ENCODE data around the gene PHOX2A.
"Not testable (repeated sequence)": the region's sequence is repeated elsewhere in the genome, so short reads cannot be mapped to it uniquely, and the experiment has no call there.

Gene PHOX2A

GRCh38 chr11:72244060-72244360, at the start of gene PHOX2A:
TSS of gene PHOX2A (minus strand) at chr11:72244176. CDS start at chr11:72244004, 172 bp downstream.
- no peak for DNase-seq

DNA sequence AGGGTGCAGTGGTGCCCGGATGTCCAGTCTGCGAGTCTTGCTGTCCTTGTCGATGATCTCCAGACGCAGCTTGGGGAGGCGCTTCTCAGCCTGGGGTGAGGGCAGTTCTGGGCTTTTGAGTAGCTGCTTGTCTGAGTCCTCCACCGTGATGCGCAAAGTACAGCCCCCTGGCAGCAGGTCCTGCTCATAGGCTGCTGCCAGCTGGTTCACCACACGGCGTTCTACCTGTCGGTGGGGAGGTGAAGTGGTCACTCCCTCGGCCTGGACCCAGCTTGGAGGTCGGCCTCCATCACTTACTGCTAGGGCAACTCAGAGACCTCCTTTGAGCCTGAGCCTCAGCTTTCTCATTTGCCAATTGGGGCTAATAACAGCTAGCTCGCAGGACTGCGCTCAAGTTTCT, 49.4 kb upstream of the PHOX2A start:
- no peak for DNase-seq

GRCh38 chr11:72292106-72292785, 48.3 kb upstream of the PHOX2A start:
- no peak for DNase-seq

DNA sequence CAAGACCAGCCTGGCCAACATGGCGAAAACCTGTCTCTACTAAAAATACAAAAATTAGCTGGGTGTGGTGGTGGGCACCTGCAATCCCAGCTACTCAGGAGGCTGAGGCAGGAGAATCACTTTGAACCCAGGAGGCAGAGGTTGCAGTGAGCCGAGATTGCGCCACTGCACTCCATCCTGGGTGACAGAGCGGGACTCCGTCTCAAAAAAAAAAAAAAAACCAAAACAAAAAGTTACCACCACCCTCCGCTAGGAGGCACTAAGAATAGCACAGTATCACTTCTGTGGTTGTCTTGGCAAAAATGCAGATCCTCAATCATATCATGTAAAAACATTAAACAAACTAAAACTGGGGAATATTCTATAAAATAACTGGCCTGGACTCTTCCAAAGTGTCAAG, 46.8 kb upstream of the PHOX2A start:
- DNase-seq, result peak; percentile 90

- no peak for DNase-seq
Observed at GRCh38 chr11:72287293-72287692, 43.3 kb upstream of the PHOX2A start.

GRCh38 chr11:72283947-72284346, 40.0 kb upstream of the PHOX2A start:
- no peak for DNase-seq

DNA sequence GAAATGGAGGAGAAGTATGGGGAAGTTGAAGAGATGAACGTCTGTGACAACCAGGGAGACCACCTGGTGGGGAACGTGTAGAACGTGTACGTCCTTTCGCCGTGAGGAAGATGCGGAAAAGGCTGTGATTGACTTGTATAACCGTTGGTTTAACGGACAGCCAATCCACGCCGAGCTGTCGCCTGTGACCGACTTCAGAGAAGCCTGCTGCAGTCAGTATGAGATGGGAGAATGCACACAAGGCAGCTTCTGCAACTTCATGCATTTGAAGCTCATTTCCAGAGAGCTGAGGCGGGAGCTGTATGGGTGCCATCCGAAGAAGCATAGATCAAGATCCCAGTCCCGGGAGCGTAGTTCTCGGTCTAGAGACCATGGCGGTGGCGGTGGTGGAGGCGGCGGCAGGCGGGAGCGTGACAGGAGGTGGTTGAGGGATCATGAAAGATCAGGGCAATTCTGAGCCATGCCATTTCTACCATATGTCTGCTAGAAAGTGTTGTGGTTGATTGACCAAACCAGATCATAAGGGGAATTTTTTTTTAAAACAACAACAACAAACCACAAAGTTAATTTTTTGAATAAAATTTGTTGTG, 36.8 kb upstream of the PHOX2A start:
- no peak for DNase-seq

GRCh38 chr11:72280037-72280436, 36.1 kb upstream of the PHOX2A start:
- no peak for DNase-seq

GRCh38 chr11:72278905-72279304, 34.9 kb upstream of the PHOX2A start:
- no peak for DNase-seq

- no peak for DNase-seq
Observed at GRCh38 chr11:72274435-72274834, 30.5 kb upstream of the PHOX2A start.

GRCh38 chr11:72271980-72272379, 28.0 kb upstream of the PHOX2A start:
- no peak for DNase-seq

DNA sequence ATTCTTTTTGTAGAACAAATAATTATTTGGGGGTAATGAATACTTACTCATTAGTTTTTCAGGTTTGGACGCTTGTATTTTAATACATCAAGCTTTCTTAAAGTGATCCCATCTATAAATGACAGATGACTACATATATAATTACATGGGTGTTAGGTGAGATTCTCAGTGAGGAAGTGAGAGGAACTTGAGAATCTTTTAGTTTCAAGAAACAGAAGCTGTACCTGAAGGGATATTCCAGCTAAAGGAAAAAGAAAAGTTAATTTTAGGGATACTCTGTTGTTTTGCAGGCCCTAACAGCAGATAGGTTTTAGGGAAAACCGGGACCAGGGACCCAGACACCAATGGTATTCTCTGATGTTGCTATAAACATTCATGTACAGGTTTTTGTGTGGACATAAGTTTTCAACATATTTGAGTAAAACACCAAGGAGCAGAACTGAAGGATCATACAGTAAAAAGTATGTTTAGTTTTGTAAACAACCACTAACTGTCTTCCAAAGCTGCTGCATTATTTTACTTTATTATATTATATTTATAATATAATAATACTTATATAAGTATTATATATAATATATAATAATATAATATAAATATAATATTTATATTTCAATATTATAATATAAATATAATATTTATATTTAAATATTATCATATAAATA, 24.1 kb upstream of the PHOX2A start:
- DNase-seq, result no peak

- DNase-seq, result not testable (repeated sequence)
Observed at GRCh38 chr11:72266960-72267359, 23.0 kb upstream of the PHOX2A start.

DNA sequence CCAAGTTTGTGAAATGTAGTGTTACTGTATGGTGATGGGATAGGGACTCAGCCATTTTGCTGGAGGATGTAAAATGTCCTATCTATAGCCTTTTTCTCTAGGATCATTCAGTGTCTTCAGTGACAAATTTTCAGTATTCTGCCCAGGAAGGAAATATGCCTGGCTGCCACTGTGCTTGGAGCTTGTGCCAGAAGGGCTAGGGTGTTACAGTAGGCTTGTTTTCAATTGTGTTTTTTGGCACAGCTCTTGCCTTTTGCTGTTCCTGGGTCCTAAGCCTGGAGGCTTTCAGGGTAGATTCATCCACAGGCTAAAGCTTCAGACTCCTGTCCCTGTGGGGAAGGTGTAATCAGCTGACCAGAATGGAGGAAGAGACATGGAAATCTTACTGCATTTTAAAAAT, 22.0 kb upstream of the PHOX2A start:
- DNase-seq, result no peak

- peak; percentile 92 for DNase-seq
Observed at GRCh38 chr11:72263361-72263760, 19.4 kb upstream of the PHOX2A start.

GRCh38 chr11:72260574-72260973, 16.6 kb upstream of the PHOX2A start:
- DNase-seq, result no peak

DNA sequence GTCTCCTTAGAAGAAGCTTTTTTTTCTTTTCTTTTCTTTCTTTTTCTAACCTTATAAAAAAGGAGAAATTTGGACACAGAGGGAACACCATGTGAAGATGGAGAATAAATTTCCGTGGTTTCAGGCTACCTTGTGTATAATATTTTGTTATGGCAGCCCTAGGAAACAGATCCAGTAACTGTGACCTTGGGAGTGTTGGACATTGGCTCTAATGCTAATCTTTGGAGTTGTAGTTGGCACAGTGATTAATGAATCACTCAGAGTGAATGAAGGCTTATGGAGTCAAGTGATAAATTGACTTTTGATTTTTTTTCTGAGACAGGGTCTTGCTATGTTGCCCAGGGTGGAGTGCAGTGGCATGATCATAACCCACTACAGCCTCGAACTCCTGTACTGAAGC, 15.5 kb upstream of the PHOX2A start:
- no peak for DNase-seq

DNA sequence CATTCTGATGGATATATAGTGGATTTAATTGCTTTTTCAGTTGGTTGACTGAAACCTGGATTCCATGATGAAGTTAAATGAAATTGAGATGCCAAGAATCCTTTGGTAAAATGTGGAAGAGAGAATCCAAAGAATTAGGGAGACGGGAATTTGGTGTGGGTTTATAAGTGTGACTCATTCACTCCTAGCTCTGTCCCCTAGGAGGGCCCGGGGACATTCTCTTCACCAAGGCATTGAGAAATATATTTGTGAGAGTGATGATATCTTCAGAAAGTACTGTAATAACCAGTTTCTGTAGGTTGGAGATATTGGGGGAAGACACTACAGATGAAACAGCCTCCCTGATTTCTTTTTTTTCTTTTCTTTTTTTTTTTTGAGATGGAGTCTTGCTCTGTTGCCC, 13.6 kb upstream of the PHOX2A start:
- no peak for DNase-seq

- DNase-seq, result no peak
Observed at GRCh38 chr11:72254299-72254993, 10.5 kb upstream of the PHOX2A start.

- no peak for DNase-seq
Observed at GRCh38 chr11:72253392-72253791, 9.4 kb upstream of the PHOX2A start.

- DNase-seq, result no peak
Observed at GRCh38 chr11:72251614-72252013, 7.6 kb upstream of the PHOX2A start.

- no peak for DNase-seq
Observed at GRCh38 chr11:72250661-72251464, 6.9 kb upstream of the PHOX2A start.

GRCh38 chr11:72249961-72250360, 6.0 kb upstream of the PHOX2A start:
- no peak for DNase-seq

Data from OCI-M1 (cell line).